ENCODE results near the gene TAF1B. TPM values are rescaled to one million over a fixed set of nuclear protein-coding genes. Genes with fewer than 3 reads are reported as not detected.

Gene TAF1B
- total RNA-seq, 4 donors from 2014 or later = 6.7 to 19.3 (median 14.9) TPM

DNA sequence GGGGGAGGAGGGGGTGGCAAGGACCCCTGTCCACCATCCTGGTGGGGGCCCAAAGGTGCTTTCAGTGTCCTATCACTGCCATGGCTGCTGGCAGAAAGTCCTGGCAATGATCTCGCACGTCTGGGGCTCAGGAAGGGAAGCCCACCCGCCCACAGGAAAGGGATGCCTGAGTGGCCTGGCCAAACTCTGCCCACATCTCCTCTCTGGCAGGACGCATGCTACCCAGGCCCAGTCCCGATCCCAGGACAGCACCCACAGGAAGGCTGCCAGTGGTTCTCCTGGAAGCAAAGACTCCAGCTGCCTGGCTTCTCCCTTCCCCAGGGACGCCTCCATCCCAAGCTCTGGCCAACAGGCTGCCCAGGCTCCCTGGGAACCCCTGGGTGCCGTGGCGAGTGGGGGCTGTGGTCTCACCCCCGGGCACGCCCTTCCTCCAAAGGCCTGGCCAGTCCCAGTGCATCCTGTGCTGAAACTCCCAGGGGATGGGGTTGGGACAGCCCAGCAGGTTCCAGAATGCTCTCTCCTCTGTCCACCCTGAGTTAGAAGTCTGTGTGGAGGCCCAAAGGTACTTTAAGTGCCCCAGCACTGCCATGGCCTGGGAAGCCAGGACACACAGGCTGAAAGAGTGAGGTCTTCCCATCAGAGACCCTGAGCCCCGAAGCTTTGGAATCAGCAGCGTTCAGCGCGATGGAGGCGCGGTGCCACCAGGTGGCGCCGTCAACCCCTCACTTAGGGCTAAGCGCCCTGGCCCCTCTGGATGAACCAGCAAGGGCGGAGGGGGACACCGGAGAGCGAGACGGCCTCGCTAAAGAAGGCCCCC is 29.8 kb upstream of the TAF1B start:
- no peak for DNase-seq
- Histone ChIP-seq H3K36me3 (no peaks in the 10 kb centered on the region), H3K4me1 (peaks cover 38 to 65% (median 44%) of the 10 kb centered on the region in 3 donors), H3K27ac (peak overlapping the region in 3 of 4 donors; percentile 87 to 90 (median 88)), H3K4me3 (peak overlapping the region in 2 of 4 donors; percentile 10 to 48), H3K27me3 (no peaks in the 10 kb centered on the region), H3K9me3 (no peaks in the 10 kb centered on the region)
- TF ChIP-seq, protein P1, sequence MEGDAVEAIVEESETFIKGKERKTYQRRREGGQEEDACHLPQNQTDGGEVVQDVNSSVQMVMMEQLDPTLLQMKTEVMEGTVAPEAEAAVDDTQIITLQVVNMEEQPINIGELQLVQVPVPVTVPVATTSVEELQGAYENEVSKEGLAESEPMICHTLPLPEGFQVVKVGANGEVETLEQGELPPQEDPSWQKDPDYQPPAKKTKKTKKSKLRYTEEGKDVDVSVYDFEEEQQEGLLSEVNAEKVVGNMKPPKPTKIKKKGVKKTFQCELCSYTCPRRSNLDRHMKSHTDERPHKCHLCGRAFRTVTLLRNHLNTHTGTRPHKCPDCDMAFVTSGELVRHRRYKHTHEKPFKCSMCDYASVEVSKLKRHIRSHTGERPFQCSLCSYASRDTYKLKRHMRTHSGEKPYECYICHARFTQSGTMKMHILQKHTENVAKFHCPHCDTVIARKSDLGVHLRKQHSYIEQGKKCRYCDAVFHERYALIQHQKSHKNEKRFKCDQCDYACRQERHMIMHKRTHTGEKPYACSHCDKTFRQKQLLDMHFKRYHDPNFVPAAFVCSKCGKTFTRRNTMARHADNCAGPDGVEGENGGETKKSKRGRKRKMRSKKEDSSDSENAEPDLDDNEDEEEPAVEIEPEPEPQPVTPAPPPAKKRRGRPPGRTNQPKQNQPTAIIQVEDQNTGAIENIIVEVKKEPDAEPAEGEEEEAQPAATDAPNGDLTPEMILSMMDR (IDR thresholded peaks at IDR 0.05) = peak; percentile 76 to 96 (median 88)
- no peak for TF ChIP-seq POLR2A (IDR thresholded peaks at IDR 0.05)
- 36 to 40% methylated on average over 2 to 5 of the region's 24 CpGs for WGBS, 2 donors
- intact Hi-C loops (cut with DNase I) = no loop called here

DNA sequence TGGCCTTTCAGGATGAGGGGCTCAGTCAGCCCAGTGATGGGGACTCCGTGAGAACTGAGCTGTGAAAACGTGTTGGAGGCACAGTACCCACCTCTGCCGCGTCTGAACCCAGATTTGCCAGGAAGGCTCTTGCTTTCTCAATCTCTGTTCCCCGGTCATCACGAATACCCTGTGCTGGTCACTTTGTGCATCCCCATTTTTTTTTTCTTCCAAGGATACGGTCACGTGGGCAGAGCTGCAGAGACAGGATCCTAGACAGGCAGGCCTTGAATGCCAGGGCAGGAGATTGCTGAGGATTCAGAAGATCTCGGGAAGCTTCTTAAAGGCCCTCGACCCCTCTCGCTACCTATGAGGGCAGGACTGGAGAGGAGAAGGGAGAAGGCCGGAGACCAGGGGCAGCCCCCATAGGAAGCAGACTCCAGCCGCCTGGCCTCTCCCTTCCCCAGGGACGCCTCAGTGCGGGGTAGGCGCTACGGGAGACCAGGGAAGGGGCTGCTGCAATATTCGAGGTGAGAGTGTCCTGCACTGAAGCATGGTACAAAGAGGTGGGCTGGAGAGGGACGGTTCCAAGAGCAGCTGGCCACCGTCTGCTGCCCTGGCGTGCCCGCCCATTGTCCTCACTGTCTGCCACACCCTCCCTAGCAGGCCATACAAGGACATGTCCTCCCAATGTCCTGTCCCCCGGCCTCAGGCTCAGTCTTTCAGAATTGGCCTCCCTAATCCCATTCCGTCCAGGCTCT is 29.0 kb upstream of the TAF1B start:
- Histone ChIP-seq H3K9me3 (no peaks in the 10 kb centered on the region), H3K4me1 (peaks cover 31 to 61% (median 40%) of the 10 kb centered on the region in 3 donors), H3K27me3 (no peaks in the 10 kb centered on the region), H3K4me3 (peak overlapping the region in 2 of 4 donors; percentile 10 to 48), H3K36me3 (no peaks in the 10 kb centered on the region), H3K27ac (peak overlapping the region in 3 of 4 donors; percentile 24 to 90 (median 87))
- DNase-seq = no peak
- TF ChIP-seq, protein P1 (IDR thresholded peaks at IDR 0.05) = no peak
- TF ChIP-seq POLR2A (IDR thresholded peaks at IDR 0.05) = no peak
- intact Hi-C loops (cut with DNase I) = no loop called here
- 58 to 59% methylated on average over 17 to 21 of the region's 24 CpGs for WGBS, 2 donors

GRCh38 chr2:9815076-9815475 is 28.2 kb upstream of the TAF1B start:
- H3K4me3 ChIP-seq = no peak overlapping the region
- H3K36me3 ChIP-seq = no peaks in the 10 kb centered on the region
- no peaks in the 10 kb centered on the region for H3K9me3 ChIP-seq
- intact Hi-C loops (cut with DNase I) = no loop called here
- 95 to 96% methylated on average over 2 to 4 of the region's 4 CpGs for WGBS, 2 donors
- no peaks in the 10 kb centered on the region for H3K27me3 ChIP-seq
- no peak overlapping the region for H3K27ac ChIP-seq
- DNase-seq = no peak
- no peak for TF ChIP-seq POLR2A (IDR thresholded peaks at IDR 0.05)
- TF ChIP-seq, protein P1 (IDR thresholded peaks at IDR 0.05) = no peak
- peaks cover 24 to 60% (median 32%) of the 10 kb centered on the region in 3 donors for H3K4me1 ChIP-seq

- Histone ChIP-seq H3K9me3 (no peaks in the 10 kb centered on the region), H3K27ac (no peak overlapping the region), H3K4me3 (no peak overlapping the region), H3K27me3 (no peaks in the 10 kb centered on the region), H3K36me3 (no peaks in the 10 kb centered on the region), H3K4me1 (peaks cover 24 to 57% (median 29%) of the 10 kb centered on the region in 3 donors)
- TF ChIP-seq POLR2A (IDR thresholded peaks at IDR 0.05) = no peak
- TF ChIP-seq, protein P1 (IDR thresholded peaks at IDR 0.05) = no peak
- DNase-seq = no peak
- 86 to 91% methylated on average over 14 to 17 of the region's 17 CpGs for WGBS, 2 donors
- intact Hi-C loops (cut with DNase I) = no loop called here
These were observed 27.4 kb upstream of the TAF1B start for GRCh38 chr2:9815844-9816279.

DNA sequence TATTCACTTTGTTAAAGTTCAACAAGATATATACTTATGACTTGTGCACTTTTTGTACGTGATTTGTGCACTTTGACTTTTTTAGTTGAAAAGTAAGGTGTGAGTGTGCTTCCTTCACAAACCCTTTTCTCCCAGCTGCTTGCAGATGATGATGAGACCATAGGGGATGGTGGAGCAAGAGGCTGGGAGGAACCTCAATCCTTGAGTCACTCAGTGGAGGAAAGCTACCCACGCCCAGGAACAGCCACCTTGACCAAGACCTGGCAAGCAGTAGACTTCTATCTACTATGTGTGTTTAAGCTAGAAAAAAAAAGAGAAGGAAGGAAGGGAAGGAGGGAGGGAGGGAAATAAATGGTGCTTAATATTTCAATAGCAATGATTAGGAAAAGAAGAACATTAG is 25.2 kb upstream of the TAF1B start:
- no peak overlapping the region for H3K4me3 ChIP-seq
- no peaks in the 10 kb centered on the region for H3K9me3 ChIP-seq
- H3K36me3 ChIP-seq = no peaks in the 10 kb centered on the region
- H3K27ac ChIP-seq = peak overlapping the region in 2 of 4 donors; percentile 60 to 67
- 57 to 80% methylated on average over 2 of the region's 2 CpGs for WGBS, 2 donors
- intact Hi-C loops (cut with DNase I) = no loop called here
- no peaks in the 10 kb centered on the region for H3K27me3 ChIP-seq
- no peak for DNase-seq
- peaks cover 12 to 34% (median 14%) of the 10 kb centered on the region in 3 donors for H3K4me1 ChIP-seq
- no peak for TF ChIP-seq POLR2A (IDR thresholded peaks at IDR 0.05)
- TF ChIP-seq, protein P1 (IDR thresholded peaks at IDR 0.05) = no peak

Data from esophagus squamous epithelium (tissue), 5 donors.